ENCODE measurements around the gene TMEM132E. TPM values are rescaled to one million over a fixed set of nuclear protein-coding genes. Genes with fewer than 3 reads are reported as not detected.

Gene TMEM132E
- total and polyA plus RNA-seq, 12 donors = 0.04 to 0.09 TPM; not detected in 10

GRCh38 chr17:34588266-34588665, 8.9 kb downstream of the TMEM132E start:
- 76 to 80% methylated on average over 6 of the region's 6 CpGs for WGBS, 2 donors

DNA sequence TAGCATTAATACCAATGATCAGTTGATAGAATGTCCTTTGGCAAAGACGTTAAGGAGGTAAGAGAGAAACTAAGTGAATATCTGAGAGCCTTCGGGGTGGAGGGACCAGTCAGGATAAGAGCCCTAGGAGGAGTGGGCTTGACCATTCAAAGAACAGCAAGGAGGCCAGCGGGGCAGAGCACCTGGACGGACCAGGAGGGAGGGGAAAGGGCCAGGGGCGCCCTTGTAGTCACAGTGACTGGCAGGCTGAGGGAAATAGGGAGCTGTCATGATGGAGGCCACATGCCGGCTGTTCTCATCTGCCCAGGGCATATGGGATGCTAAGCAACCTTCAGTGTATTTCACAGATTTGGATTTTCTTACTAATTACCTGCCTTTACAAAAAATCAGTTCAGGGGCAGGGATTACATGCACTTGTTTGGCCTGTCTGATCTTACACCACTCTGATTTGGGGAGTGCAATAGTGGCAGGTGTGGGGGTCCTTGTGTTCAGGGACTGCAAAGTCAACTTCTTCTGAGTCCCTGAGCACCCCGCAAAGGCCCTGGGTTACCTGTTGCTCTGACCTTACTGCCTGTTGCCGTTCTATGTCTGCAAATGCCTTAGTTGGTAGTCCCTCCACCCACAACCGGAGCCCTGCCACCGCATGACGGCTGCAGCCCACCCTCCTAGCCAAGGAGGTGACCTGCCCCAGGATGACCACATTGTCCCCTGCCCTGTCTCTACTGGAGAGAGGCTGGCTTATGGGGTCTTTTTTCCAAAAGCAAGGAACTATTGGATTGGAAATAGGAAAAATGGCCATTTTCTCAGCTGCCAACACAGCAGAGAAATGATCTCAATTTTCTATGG, 10.0 kb downstream of the TMEM132E start:
- TF ChIP-seq, protein P1, sequence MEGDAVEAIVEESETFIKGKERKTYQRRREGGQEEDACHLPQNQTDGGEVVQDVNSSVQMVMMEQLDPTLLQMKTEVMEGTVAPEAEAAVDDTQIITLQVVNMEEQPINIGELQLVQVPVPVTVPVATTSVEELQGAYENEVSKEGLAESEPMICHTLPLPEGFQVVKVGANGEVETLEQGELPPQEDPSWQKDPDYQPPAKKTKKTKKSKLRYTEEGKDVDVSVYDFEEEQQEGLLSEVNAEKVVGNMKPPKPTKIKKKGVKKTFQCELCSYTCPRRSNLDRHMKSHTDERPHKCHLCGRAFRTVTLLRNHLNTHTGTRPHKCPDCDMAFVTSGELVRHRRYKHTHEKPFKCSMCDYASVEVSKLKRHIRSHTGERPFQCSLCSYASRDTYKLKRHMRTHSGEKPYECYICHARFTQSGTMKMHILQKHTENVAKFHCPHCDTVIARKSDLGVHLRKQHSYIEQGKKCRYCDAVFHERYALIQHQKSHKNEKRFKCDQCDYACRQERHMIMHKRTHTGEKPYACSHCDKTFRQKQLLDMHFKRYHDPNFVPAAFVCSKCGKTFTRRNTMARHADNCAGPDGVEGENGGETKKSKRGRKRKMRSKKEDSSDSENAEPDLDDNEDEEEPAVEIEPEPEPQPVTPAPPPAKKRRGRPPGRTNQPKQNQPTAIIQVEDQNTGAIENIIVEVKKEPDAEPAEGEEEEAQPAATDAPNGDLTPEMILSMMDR (IDR thresholded peaks at IDR 0.05) = no peak
- Histone ChIP-seq H3K36me3 (no peaks in the 10 kb centered on the region), H3K9me3 (no peaks in the 10 kb centered on the region), H3K27me3 (peaks cover under 1 to 92% (median 78%) of the 10 kb centered on the region in 7 donors), H3K27ac (no peak overlapping the region), H3K4me3 (no peak overlapping the region), H3K4me1 (no peaks in the 10 kb centered on the region)
- 73 to 79% methylated on average over 11 of the region's 11 CpGs for WGBS, 2 donors
- DNase-seq = no peak
- ATAC-seq = no peak
- intact Hi-C loops (cut with DNase I) = loop anchor here in 1 of 10 donors (10.0 kb wide), 1 partner anchor 225 kb away; no protein-coding TSS in a partner anchor

More at GRCh38 chr17:34588266-34588665, 8.9 kb downstream of the TMEM132E start:
- DNase-seq (no peak), ATAC-seq (no peak)
- H3K4me1 ChIP-seq = no peaks in the 10 kb centered on the region
- no peak overlapping the region for H3K27ac ChIP-seq
- H3K9me3 ChIP-seq = no peaks in the 10 kb centered on the region
- H3K4me3 ChIP-seq = no peak overlapping the region
- intact Hi-C loops (cut with DNase I) = loop anchor here in 1 of 10 donors (10.0 kb wide), 1 partner anchor 227 kb away; no protein-coding TSS in a partner anchor
- H3K27me3 ChIP-seq = peaks cover 4 to 92% (median 78%) of the 10 kb centered on the region in 7 donors
- H3K36me3 ChIP-seq = no peaks in the 10 kb centered on the region
- TF ChIP-seq, protein P1 (IDR thresholded peaks at IDR 0.05) = no peak

DNA sequence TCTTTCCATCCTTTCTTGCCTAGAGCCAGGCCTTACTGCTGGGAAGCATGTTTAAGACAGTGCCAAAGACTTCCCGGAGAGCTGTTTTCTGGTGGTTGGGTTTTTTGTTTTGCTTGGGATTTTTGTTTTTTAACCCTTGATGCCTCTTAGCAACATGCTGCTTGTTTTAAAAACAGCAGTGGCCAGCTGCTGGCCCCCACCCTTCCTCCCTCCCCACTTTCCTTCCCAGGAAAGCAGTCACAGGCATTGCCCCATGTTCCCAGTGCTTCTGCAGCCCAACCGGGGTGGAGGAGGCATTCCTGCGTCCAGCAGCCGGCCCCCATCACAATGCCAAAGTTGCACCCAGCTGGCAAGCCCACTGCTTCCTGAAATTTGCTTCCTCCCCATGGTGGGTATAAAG, 12.6 kb downstream of the TMEM132E start:
- no peak overlapping the region for H3K27ac ChIP-seq
- no peak for DNase-seq
- 29 to 37% methylated on average over 4 of the region's 4 CpGs for whole genome bisulfite sequencing, 2 donors
- peaks cover 0 to 83% (median 64%) of the 10 kb centered on the region in 7 donors for H3K27me3 ChIP-seq
- no peak for ATAC-seq
- H3K4me1 ChIP-seq = no peaks in the 10 kb centered on the region
- H3K9me3 ChIP-seq = no peaks in the 10 kb centered on the region
- no peak overlapping the region for H3K4me3 ChIP-seq
- TF ChIP-seq, protein P1 (IDR thresholded peaks at IDR 0.05) = no peak
- intact Hi-C loops (cut with DNase I) = no loop called here
- H3K36me3 ChIP-seq = no peaks in the 10 kb centered on the region

DNA sequence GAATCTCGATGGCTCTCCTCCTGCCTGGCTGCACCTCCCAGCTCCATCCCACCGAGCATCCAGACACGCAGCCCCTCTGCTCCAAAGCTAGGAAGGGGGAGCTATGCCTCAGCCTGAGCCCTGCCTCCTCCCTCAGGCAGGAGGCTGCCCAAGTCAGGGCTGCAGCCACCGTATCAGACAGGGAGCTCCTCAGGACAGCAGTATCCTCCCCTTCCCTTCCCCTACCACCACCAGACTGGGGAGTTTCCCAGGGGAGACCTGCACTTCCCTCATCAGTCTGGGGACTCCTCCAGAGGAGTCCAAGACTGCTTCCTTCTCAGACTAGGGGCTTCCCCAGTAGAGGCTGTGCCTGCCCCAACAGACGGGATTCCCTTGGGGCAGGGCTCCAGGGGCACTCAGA, 17.5 kb downstream of the TMEM132E start:
- ATAC-seq = no peak
- Histone ChIP-seq H3K9me3 (no peaks in the 10 kb centered on the region), H3K4me1 (no peaks in the 10 kb centered on the region), H3K4me3 (no peak overlapping the region), H3K36me3 (no peaks in the 10 kb centered on the region), H3K27ac (no peak overlapping the region), H3K27me3 (peaks cover 0 to 84% (median 56%) of the 10 kb centered on the region in 7 donors)
- 14 to 17% methylated on average over 5 of the region's 5 CpGs for WGBS, 2 donors
- intact Hi-C loops (cut with DNase I) = no loop called here
- TF ChIP-seq, protein P1 (IDR thresholded peaks at IDR 0.05) = no peak
- DNase-seq = no peak
